H1 (cell line): ENCODE results near the gene CDH8. TPM values are rescaled to one million over a fixed set of nuclear protein-coding genes. Genes with fewer than 3 reads are reported as not detected.

Experiments
- CTCF ChIA-PET: fragments of 300-600 bp; sonication (Branson Sonifier 250); formaldehyde crosslinking; loops from one replicate; lab custom pipeline; 2021; ENCODE audit not compliant: partially characterized antibody; lab: Charles Lee
- POLR2A ChIA-PET: fragments of 300-600 bp; sonication (Branson Sonifier 250); formaldehyde crosslinking; loops from one replicate; lab custom pipeline; 2021; ENCODE audit warnings: inconsistent platforms; ENCODE audit not compliant: partially characterized antibody; lab: Charles Lee
- DNase-seq, 2 experiments: peaks; one replicate each; pipeline versions ENCODE4 v3.0.0 to v3.0.0-alpha.2; 2010 to 2022; ENCODE audit warnings: low spot score in 2 of 2, low read depth in 1 of 2, mixed read lengths in 1 of 2
- FAIRE-seq: peaks from 2 replicates; lab custom pipeline; 2011; peaks lifted over from hg19 to GRCh38; lab: Jason Lieb, UNC
- H2AFZ ChIP-seq: 2 replicates; pipeline ENCODE4 v1.8.1; 2012; ENCODE audit warnings: low read length, inconsistent platforms
- H2AK5ac ChIP-seq: 2 replicates; pipeline ENCODE4 v1.6.1; 2013; ENCODE audit warnings: low read depth, low read length
- H2BK120ac ChIP-seq: replicated peaks from 2 replicates; pipeline ENCODE3; 2013; ENCODE audit warnings: low read depth, low read length, inconsistent platforms
- H2BK12ac ChIP-seq: 2 replicates; pipeline ENCODE4 v1.6.1; 2013; ENCODE audit warnings: low read depth, low read length
- H2BK15ac ChIP-seq: 2 replicates; pipeline ENCODE4 v1.6.1; 2013; ENCODE audit warnings: low read length
- H2BK20ac ChIP-seq: 2 replicates; pipeline ENCODE4 v1.6.1; 2013; ENCODE audit warnings: low read length
- H2BK5ac ChIP-seq: 2 replicates; pipeline ENCODE4 v1.6.1; 2013; ENCODE audit warnings: low read depth, low read length
- H3K14ac ChIP-seq: 2 replicates; pipeline ENCODE4 v1.6.1; 2013; ENCODE audit warnings: inconsistent platforms; ENCODE audit not compliant: insufficient read length
- H3K18ac ChIP-seq: 2 replicates; pipeline ENCODE4 v1.6.1; 2013; ENCODE audit warnings: low read length; ENCODE audit errors: extremely low read depth
- H3K23ac ChIP-seq: 2 replicates; pipeline ENCODE4 v1.6.1; 2013; ENCODE audit warnings: inconsistent platforms; ENCODE audit not compliant: insufficient read length
- H3K23me2 ChIP-seq: 2 replicates; pipeline ENCODE4 v1.6.1; 2013; ENCODE audit warnings: low read depth, low read length
- H3K27ac ChIP-seq: 2 replicates; pipeline ENCODE4 v1.6.1; 2011; ENCODE audit warnings: low read depth, low read length, inconsistent platforms
- H3K27me3 ChIP-seq, 4 experiments: replicated peaks in 1 of 4; 1 replicate in 1 of 4; 2 replicates in 3 of 4; pipeline versions ENCODE4 v1.6.1 to v1.8.1; 2011 to 2013; ENCODE audit warnings: low read length in 3 of 4, mild to moderate bottlenecking in 3 of 4, inconsistent platforms in 2 of 4, mixed read lengths in 2 of 4, moderate library complexity in 1 of 4; ENCODE audit not compliant: control insufficient read depth in 3 of 4, insufficient read depth in 3 of 4; ENCODE audit errors: extremely low read depth in 1 of 4
- H3K36me3 ChIP-seq, 4 experiments: 2 replicates each; pipeline versions ENCODE4 v1.6.1 to v1.8.1; 2011 to 2013; ENCODE audit warnings: mild to moderate bottlenecking in 4 of 4, low read length in 3 of 4, moderate library complexity in 2 of 4, control low read depth in 1 of 4, inconsistent platforms in 1 of 4; ENCODE audit not compliant: insufficient read depth in 4 of 4, control insufficient read depth in 2 of 4
- H3K4ac ChIP-seq: replicated peaks from 2 replicates; pipeline ENCODE3; 2013; ENCODE audit warnings: low read length, low read depth, mixed read lengths, inconsistent platforms; ENCODE audit not compliant: insufficient read length
- H3K4me1 ChIP-seq, 4 experiments: replicated peaks in 1 of 4; 1 replicate in 1 of 4; 2 replicates in 3 of 4; pipeline versions ENCODE4 v1.6.1 to v1.8.1; 2011 to 2013; ENCODE audit warnings: low read length in 3 of 4, inconsistent platforms in 2 of 4, mixed read lengths in 1 of 4; ENCODE audit not compliant: insufficient read depth in 4 of 4, control insufficient read depth in 3 of 4
- H3K4me2 ChIP-seq, 2 experiments: 2 replicates each; pipeline versions ENCODE4 v1.6.1 to v1.8.1; 2011 to 2013; ENCODE audit warnings: low read depth in 2 of 2, low read length in 2 of 2, control low read depth in 1 of 2, inconsistent platforms in 1 of 2, mild to moderate bottlenecking in 1 of 2; ENCODE audit not compliant: insufficient read depth in 1 of 2
- H3K4me3 ChIP-seq, 4 experiments: fragments of 200-600, 300-600 bp in 1 of 4; sonication (generic), shearing (Covaris generic), sonication (Bioruptor Twin) in 1 of 4; 2 replicates each; pipeline versions ENCODE4 v1.5.1 to v1.8.1; 2011 to 2016; ENCODE audit warnings: low read length in 4 of 4, low read depth in 3 of 4, control low read depth in 2 of 4, inconsistent platforms in 2 of 4, mild to moderate bottlenecking in 2 of 4, mixed read lengths in 1 of 4, moderate library complexity in 1 of 4; ENCODE audit not compliant: insufficient read depth in 2 of 4; ENCODE audit errors: extremely low read depth in 1 of 4
- H3K56ac ChIP-seq: replicated peaks from 2 replicates; pipeline ENCODE3; 2013; ENCODE audit warnings: low read depth, mild to moderate bottlenecking, mixed read lengths, low read length, inconsistent platforms; ENCODE audit not compliant: insufficient read length
- H3K79me1 ChIP-seq: 2 replicates; pipeline ENCODE4 v1.6.1; 2013; ENCODE audit warnings: low read depth, low read length, control low read depth
- H3K79me2 ChIP-seq, 2 experiments: 2 replicates each; pipeline versions ENCODE4 v1.6.1 to v1.8.1; 2012 to 2013; ENCODE audit warnings: low read length in 2 of 2, mild to moderate bottlenecking in 2 of 2, inconsistent platforms in 1 of 2; ENCODE audit not compliant: insufficient read depth in 2 of 2, control insufficient read depth in 1 of 2
- H3K9ac ChIP-seq, 4 experiments: replicated peaks in 1 of 4; 1 replicate in 1 of 4; 2 replicates in 3 of 4; pipeline versions ENCODE4 v1.6.1 to v1.8.1; 2011 to 2013; ENCODE audit warnings: low read depth in 3 of 4, low read length in 3 of 4, control low read depth in 2 of 4, mild to moderate bottlenecking in 2 of 4, moderate library complexity in 2 of 4, inconsistent platforms in 1 of 4; ENCODE audit errors: extremely low read depth in 1 of 4
- H3K9me3 ChIP-seq, 2 experiments: 2 replicates each; pipeline versions ENCODE4 v1.6.1 to v1.8.1; 2012 to 2013; ENCODE audit warnings: mild to moderate bottlenecking in 2 of 2, moderate library complexity in 2 of 2, control low read depth in 1 of 2, inconsistent platforms in 1 of 2, low read depth in 1 of 2, low read length in 1 of 2, mixed read lengths in 1 of 2; ENCODE audit not compliant: insufficient read depth in 2 of 2
- H4K20me1 ChIP-seq, 2 experiments: replicated peaks in 1 of 2; 2 replicates each; pipeline versions ENCODE3 to v1.8.1; 2011 to 2013; ENCODE audit warnings: inconsistent platforms in 2 of 2, low read length in 2 of 2, mild to moderate bottlenecking in 1 of 2; ENCODE audit not compliant: insufficient read depth in 2 of 2, control insufficient read depth in 1 of 2
- H4K5ac ChIP-seq: 2 replicates; pipeline ENCODE4 v1.6.1; 2013; ENCODE audit warnings: low read length, low read depth, mixed read lengths, inconsistent platforms; ENCODE audit not compliant: insufficient read length
- H4K8ac ChIP-seq: 2 replicates; pipeline ENCODE4 v1.8.0; 2013; ENCODE audit warnings: mild to moderate bottlenecking, moderate library complexity, low read length, inconsistent platforms; ENCODE audit not compliant: insufficient read depth; ENCODE audit errors: extremely low read depth
- H4K91ac ChIP-seq: replicated peaks from 2 replicates; pipeline ENCODE3; 2013; ENCODE audit warnings: low read length, mixed read lengths, inconsistent platforms; ENCODE audit not compliant: insufficient read length
- CHD1 ChIP-seq: IDR thresholded peaks from 2 replicates; pipeline ENCODE4 v1.6.1; 2012; ENCODE audit warnings: low read depth, low read length, improper control_type of control experiment
- CTBP2 ChIP-seq: IDR thresholded peaks from 2 replicates; pipeline ENCODE4 v1.7.0; 2011; ENCODE audit warnings: borderline replicate concordance, mild to moderate bottlenecking, moderate library complexity, mixed read lengths, low read length; ENCODE audit not compliant: insufficient read depth, insufficient read length
- KDM1A ChIP-seq: fragments of 200-600, 300-600 bp; sonication (generic); IDR thresholded peaks from 2 replicates; pipeline ENCODE4 v1.7.1; 2016; ENCODE audit warnings: mild to moderate bottlenecking, low read length, borderline replicate concordance
- MAFK ChIP-seq: IDR thresholded peaks from 2 replicates; pipeline ENCODE4 v1.6.1; 2012; ENCODE audit warnings: low read depth, mild to moderate bottlenecking, improper control_type of control experiment, low read length
- SP1 ChIP-seq: IDR thresholded peaks from 2 replicates; pipeline ENCODE4 v1.6.1; 2011; ENCODE audit warnings: low read depth, low read length
- SUZ12 ChIP-seq: fragments of 200-600 bp; sonication (generic); IDR thresholded peaks from 2 replicates; pipeline ENCODE4 v1.6.1; 2012; ENCODE audit warnings: mild to moderate bottlenecking, inconsistent platforms, low read length, moderate library complexity, mixed read lengths
- TAF7 ChIP-seq: optimal IDR thresholded peaks from 2 replicates; pipeline ENCODE3; 2011; ENCODE audit warnings: low read depth, mild to moderate bottlenecking, inconsistent platforms, low read length, moderate library complexity, borderline replicate concordance
- WGBS, 2 experiments: shearing (Covaris generic) in 1 of 2; methylation state at CpG; one replicate each; pipeline versions ENCODE4 v1.1.6 to v1.1.7; 2013 to 2015; ENCODE audit warnings: low lambda C conversion rate in 2 of 2, mixed read lengths in 2 of 2, inconsistent platforms in 1 of 2, low coverage in 1 of 2, missing lambda C conversion rate in 1 of 2; ENCODE audit not compliant: insufficient replicate concordance in 2 of 2, insufficient coverage in 1 of 2, insufficient read length in 1 of 2; ENCODE audit errors: extremely low coverage in 1 of 2, missing lambda C conversion rate in 1 of 2; 5-methylcytosine and 5-hydroxymethylcytosine counted together
- polyA plus RNA-seq, 7 experiments: library from polyadenylated mRNA; depleted of rRNA in 3 of 7; stranded (reverse) in 5 of 7; unstranded in 2 of 7; fragments of >200 nt in 5 of 7; fragments of 200-250 nt in 2 of 7; gene quantifications; 1 replicate in 5 of 7; 2 replicates in 1 of 7; 4 replicates in 1 of 7; pipeline versions ENCODE4 v1.2.1 to v1.2.3, GENCODE V29; 2011 to 2013; ENCODE audit warnings: missing spikeins in 2 of 7, mixed read lengths in 2 of 7
- total RNA-seq: library from RNA; stranded (reverse); fragmentation: NEBNext Ultra II Directional; extraction: Animal tissue kit (Norgen Biotek cat#: 25700); gene quantifications from 2 replicates; pipeline ENCODE4 v1.2.1, GENCODE V29; 2021

Gene CDH8
- total and polyA plus RNA-seq, 2 of the 8 experiments (the other 6 are each of a cell fraction or from before 2014, with no cell fraction given): 7.7 to 8.4 TPM

DNA sequence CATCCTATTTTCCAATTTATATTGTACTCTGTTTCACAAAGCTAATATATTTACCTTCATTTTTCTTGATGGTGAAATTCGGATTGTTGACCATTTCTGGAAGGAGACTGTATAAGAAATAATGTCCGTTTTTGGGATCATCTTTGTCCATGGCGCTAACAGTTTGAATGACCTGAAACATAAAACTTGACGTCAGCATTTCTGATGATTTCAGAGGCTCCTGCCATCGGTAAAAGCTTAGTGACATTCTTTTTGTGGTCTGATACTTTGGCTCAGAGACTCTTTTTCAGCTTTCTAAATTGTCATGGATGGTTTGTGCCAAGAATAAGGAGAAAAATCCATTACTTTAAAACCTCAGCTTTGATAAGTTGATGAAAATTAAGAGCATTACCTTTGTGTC, 322.5 kb downstream of the CDH8 start:
- no peak for TF ChIP-seq MAFK
- TF ChIP-seq CTBP2: no peak
- no peak for TF ChIP-seq KDM1A
- no peak for TF ChIP-seq SP1
- TF ChIP-seq CHD1: no peak
- TF ChIP-seq TAF7: no peak
- no peak for TF ChIP-seq SUZ12
- TF ChIP-seq, all 59 proteins: peak for 0
- Histone ChIP-seq H3K27me3 (no peaks in the 10 kb centered on the region), H2BK12ac (no peak overlapping the region), H3K79me2 (no peaks in the 10 kb centered on the region), H3K4me1 (no peaks in the 10 kb centered on the region), H4K8ac (no peak overlapping the region), H3K56ac (no peak overlapping the region), H2BK15ac (no peak overlapping the region), H3K36me3 (no peaks in the 10 kb centered on the region), H3K4ac (no peak overlapping the region), H3K79me1 (no peaks in the 10 kb centered on the region), H3K23me2 (no peaks in the 10 kb centered on the region), H2AK5ac (no peak overlapping the region), H3K9ac (no peak overlapping the region), H3K4me2 (no peak overlapping the region), H2BK20ac (no peak overlapping the region), H4K20me1 (no peaks in the 10 kb centered on the region), H3K23ac (no peak overlapping the region), H3K27ac (no peak overlapping the region), H4K91ac (no peak overlapping the region), H3K4me3 (no peak overlapping the region), H3K18ac (no peak overlapping the region), H2AFZ (no peak overlapping the region), H3K9me3 (no peaks in the 10 kb centered on the region), H3K14ac (no peak overlapping the region), H4K5ac (no peak overlapping the region), H2BK120ac (no peak overlapping the region), H2BK5ac (no peak overlapping the region)
- WGBS, 2 experiments: 87% methylated on average over 5 of the region's 5 CpGs; no CpG with 5 or more reads in 1 of the 2 experiments
- no peak for FAIRE-seq
- ChIA-PET POLR2A (no interaction called here), CTCF (no interaction called here)
- no peak for DNase-seq
